ENCODE results near the gene EMP2.
"Not testable (repeated sequence)": the region's sequence is repeated elsewhere in the genome, so short reads cannot be mapped to it uniquely, and the experiment has no call there.

Gene EMP2
- 0.13 to 0.18 reads per million in 2 experiments for total RNA-seq

- DNase-seq (ENCODE audit: low read depth), result no peak
Measured at GRCh38 chr16:10579965-10580882, at the start of gene EMP2. EMP2 (minus strand) TSS chr16:10580598; CDS start chr16:10547617, 32,981 bp downstream.

- no peak for DNase-seq (ENCODE audit: low read depth)
Measured at GRCh38 chr16:10629592-10629963, 49.2 kb upstream of the EMP2 start.

DNA sequence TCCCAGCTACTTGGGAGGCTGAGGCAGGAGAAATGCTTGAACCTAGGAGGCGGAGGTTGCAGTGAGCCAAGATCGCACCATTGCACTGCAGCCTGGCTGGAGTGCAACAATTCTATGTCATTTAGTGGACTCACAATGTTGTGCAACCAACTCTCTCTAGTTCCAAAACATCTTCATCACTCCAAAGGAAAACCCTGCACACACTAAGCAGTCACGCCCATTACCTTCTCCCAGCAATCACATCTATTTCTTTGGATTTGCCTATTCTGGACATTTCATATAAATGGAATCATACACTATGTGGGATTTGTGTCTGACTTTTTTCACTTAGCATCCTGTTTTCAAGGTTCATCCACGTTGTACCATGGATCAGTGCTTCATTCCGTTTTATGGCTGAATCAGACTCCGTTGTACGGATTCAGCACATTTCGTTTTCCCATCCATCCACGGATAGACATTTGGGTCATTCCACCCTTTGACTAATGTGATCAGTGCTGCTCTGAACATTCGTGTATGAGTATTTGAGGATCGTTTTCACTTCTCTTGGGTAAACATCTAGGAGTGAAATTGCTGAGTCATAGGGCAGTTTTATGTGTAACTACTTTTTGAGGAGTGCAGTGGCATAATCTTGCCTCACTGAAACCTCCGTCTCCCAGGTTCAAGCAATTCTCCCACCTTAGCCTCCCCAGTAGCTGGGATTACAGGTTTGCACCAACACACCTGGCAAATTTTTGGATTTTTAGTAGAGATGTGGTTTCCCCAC lies 45.4 kb upstream of the EMP2 start:
- no peak for DNase-seq (ENCODE audit: low read depth)

GRCh38 chr16:10624527-10624926 lies 44.1 kb upstream of the EMP2 start:
- no peak for DNase-seq (ENCODE audit: low read depth)

GRCh38 chr16:10623059-10623458 lies 42.7 kb upstream of the EMP2 start:
- DNase-seq (ENCODE audit: low read depth), result no peak

DNA sequence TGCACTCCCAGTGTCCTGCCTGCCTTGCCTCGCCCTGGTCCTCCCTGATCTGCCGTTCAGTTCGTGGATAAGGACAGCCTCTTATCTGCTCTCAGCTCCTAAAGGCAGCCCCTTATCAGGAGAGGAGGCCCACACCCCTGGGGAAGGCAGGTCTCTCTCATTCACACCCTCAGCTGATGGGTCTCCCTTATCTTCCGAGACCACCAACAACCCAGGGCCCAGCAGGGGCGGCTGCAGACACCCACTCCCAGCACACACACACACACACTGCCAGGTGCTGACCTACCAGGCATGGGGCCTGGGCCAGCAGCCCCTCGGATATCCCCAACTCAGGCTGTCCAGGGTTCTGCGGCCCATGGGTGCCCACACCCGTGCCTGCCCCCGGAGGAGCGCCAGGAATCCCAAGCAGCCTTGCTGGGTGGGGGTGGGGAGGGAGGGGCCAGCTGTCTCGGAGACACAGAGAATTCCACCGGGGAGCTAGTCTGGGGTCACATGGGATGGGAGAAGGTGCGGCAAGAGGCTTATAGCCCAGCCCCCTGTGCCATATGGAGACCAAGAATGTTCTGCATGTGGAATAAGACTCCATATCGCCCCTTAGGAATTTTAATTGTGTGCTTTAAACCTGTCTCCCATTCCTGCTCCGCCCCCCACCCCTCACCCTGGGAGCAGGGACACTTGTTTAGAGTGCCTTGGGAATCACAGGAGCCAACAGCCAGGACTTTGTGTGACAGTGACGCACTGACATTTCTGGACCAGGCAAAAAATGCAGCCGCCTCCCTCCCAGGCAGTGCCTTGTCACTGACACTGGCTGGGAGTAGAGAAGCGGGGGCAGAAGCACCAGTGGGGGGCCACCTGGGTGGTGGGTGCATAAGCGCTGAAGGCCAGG lies 41.9 kb upstream of the EMP2 start:
- DNase-seq (ENCODE audit: low read depth), result no peak

- not testable (repeated sequence) for DNase-seq (ENCODE audit: low read depth)
Measured at GRCh38 chr16:10621216-10621949, 41.0 kb upstream of the EMP2 start.

GRCh38 chr16:10620120-10620519 lies 39.7 kb upstream of the EMP2 start:
- no peak for DNase-seq (ENCODE audit: low read depth)

DNA sequence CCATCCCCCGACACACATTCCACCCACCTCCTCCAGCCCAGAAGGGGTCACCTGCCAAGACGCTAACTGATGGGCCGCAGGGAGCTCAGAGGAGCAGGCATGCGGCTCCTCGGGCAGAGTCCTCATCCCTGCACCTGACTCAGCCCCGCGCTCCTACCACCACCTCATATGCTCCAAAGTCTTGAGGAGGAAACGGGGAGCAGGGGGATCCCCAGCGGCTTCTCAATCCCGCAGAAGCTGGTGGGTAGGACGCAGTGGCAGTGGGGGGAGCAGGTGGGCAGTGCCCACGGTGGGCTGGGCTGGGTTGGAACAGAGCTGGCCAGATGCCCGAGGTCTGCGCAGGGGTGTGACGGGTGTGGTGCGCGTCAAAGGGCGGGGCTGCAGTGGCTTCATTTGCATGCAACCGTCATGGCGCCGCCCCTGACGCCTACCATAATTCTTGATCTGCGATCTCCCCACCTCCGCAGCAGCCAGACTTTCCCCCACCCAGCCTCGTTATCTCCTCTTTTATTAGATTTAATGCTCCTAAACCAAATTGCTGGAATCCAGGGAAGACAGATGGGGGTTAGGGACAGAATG lies 39.0 kb upstream of the EMP2 start:
- no peak for DNase-seq (ENCODE audit: low read depth)

DNA sequence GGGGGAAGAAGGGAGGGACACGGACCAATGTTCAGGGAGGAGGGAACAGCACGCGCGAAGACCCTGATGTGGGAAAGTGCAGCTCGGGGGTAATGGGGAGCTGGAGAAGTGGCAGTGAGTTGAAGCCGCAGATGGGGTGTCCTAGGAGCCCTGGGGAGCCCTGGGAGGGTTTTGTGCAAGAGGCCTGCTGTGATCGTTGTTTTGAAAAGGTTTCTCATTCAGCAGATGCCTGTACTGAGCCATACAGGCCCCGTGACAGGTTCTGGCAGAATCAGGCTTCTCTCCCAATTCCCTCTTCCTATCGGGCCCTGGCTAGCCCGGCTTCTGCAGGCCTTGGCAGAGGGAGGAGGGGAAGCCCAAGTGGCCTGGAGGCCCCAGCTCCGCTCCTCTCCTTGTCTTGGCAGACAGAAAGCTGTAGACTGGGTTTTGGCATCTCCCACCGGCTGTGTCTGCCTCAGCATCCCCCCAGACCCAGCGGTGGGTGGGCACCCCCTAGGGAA lies 38.4 kb upstream of the EMP2 start:
- no peak for DNase-seq (ENCODE audit: low read depth)

DNA sequence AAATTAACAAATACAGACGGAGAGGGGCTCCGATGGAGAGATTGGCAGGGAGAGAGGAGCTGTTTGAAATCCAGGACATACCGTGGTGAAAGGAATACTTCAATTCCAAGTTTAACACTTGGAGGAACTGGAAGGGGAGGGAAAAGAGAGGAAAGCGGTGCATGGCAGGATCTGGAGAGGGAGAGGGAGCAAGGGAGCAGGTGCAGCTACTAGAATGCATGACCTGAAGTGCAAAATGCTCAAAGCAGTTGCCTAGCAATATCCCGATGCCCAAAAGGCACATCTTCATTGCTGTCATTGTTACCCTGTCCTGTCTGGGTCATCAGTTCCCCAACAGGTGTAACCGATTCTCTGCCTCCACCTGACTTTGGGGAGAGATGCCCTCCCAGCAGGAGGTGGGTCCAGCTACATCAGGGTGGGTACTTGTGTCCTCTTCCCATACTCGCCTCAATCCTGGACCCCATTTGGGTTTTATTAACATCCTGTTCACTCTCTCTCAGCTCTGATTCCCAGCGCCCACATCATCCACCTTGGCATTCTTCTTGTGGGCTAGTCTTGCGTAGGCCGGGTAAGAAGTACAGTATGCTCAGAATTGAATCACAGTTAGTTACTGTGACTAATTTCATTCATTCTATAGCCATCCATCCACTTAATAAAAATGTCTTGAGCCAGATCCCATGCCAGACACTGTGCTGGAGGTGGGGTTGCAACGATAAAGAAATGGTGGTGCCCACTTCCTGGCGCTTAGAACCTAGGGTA lies 37.4 kb upstream of the EMP2 start:
- DNase-seq (ENCODE audit: low read depth), result no peak

GRCh38 chr16:10616756-10617640 lies 36.6 kb upstream of the EMP2 start:
- DNase-seq (ENCODE audit: low read depth), result no peak

DNA sequence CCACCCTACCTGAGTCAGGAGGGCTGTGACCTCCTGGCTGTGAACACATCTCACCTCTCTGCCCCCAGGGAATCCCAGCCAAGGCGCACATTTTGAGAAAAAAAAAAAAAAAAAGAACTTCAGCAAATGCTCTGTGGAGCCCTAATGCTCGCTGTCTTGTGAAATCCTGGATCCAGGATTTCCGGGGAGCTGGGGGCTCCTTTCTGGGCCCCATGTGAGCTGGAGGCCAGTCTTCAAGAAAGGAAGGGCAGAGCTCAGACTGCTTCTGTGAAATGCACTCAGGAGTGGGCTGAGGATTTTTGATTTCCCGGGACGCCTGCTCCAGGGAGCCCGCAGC lies 36.0 kb upstream of the EMP2 start:
- DNase-seq (ENCODE audit: low read depth), result no peak

- no peak for DNase-seq (ENCODE audit: low read depth)
Measured at GRCh38 chr16:10614685-10615084, 34.3 kb upstream of the EMP2 start.

DNA sequence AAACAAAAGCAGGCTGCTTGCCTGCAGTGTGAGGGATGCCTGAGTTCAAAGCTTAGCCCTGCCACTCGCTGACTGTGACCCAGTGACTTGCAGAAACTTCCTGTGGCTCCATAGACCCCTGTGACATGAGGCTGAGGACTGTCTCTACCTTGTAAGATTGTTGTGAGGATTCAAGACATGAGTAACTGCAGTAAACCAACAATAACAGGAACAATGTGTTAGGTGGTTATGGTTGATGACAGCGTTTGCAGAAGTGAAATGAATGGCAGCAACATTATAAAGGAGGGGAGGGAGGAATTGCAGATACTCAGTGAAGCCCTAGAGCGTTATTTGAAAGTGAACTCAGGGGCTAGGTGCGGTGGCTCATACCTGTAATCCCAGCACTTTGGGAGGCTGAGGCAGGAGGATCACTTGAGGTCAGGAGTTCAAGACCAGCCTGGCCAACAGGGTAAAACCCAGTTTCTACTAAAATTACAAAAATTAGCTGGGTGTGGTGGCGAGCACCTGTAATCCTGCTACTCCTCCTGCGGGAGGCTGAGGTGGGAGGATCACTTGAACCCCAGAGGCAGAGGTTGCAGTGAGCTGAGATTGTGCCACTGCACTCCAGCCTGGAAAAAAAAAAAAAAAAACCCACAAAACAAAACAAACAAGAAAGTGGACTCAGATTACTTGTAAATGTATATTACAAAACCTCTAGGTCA lies 33.5 kb upstream of the EMP2 start:
- no peak for DNase-seq (ENCODE audit: low read depth)

GRCh38 chr16:10612649-10613179 lies 32.3 kb upstream of the EMP2 start:
- DNase-seq (ENCODE audit: low read depth), result no peak

GRCh38 chr16:10611825-10612342 lies 31.5 kb upstream of the EMP2 start:
- DNase-seq (ENCODE audit: low read depth), result no peak

Measured in T follicular helper cell (primary cell).